Natural killer cell (primary cell): ENCODE results near the gene CHKA. TPM values are rescaled to one million over a fixed set of nuclear protein-coding genes. Genes with fewer than 3 reads are reported as not detected.

ENCODE experiments used
- ATAC-seq, 3 donors: fragments of 150-1000 bp in 2 of 3; fragments of 200-7000 bp in 1 of 3; cut with Tn5 transposase; 1 replicate in 1 of 3; 2 replicates in 2 of 3; pipeline ENCODE4 v1.10.0; 2021; ENCODE audit warnings: mild to moderate bottlenecking in 2 of 3, moderate library complexity in 2 of 3
- DNase-seq, 2 donors: peaks; one replicate each; pipeline versions ENCODE4 v3.0.0 to v3.0.0-alpha.2; 2013 to 2021; ENCODE audit warnings: mixed read lengths in 1 of 2
- H3K27ac ChIP-seq: one replicate; pipeline ENCODE4 v1.5.1; 2013; ENCODE audit warnings: mild to moderate bottlenecking, low read length
- H3K27me3 ChIP-seq: one replicate; pipeline ENCODE4 v1.6.1; 2013; ENCODE audit warnings: low read length; ENCODE audit not compliant: control insufficient read depth, insufficient read depth
- H3K36me3 ChIP-seq: one replicate; pipeline ENCODE4 v1.6.1; 2013; ENCODE audit warnings: low read length; ENCODE audit not compliant: control insufficient read depth, insufficient read depth
- H3K4me1 ChIP-seq: one replicate; pipeline ENCODE4 v1.6.1; 2013; ENCODE audit warnings: low read length; ENCODE audit not compliant: control insufficient read depth, insufficient read depth
- H3K4me3 ChIP-seq: one replicate; pipeline ENCODE4 v1.5.1; 2013; ENCODE audit warnings: low read length
- H3K9me3 ChIP-seq: one replicate; pipeline ENCODE4 v1.6.1; 2013; ENCODE audit warnings: low read length; ENCODE audit not compliant: control insufficient read depth, insufficient read depth
- H3K27ac Mint-ChIP-seq, 2 donors: one replicate each; pipeline ENCODE4 v1.8.0; 2022; ENCODE audit warnings: mild to moderate bottlenecking in 2 of 2, mixed read lengths in 2 of 2, moderate library complexity in 1 of 2
- H3K27me3 Mint-ChIP-seq, 2 donors: one replicate each; pipeline ENCODE4 v1.8.0; 2022; ENCODE audit warnings: low read depth in 2 of 2, mixed read lengths in 2 of 2
- H3K36me3 Mint-ChIP-seq: one replicate; pipeline ENCODE4 v1.8.0; 2022; ENCODE audit warnings: mixed read lengths
- H3K4me1 Mint-ChIP-seq, 2 donors: one replicate each; pipeline ENCODE4 v1.8.0; 2022; ENCODE audit warnings: mixed read lengths in 2 of 2
- H3K4me3 Mint-ChIP-seq: one replicate; pipeline ENCODE4 v1.8.0; 2022; ENCODE audit warnings: mild to moderate bottlenecking, moderate library complexity, mixed read lengths
- H3K9me3 Mint-ChIP-seq, 2 donors: one replicate each; pipeline ENCODE4 v1.8.0; 2022; ENCODE audit warnings: mixed read lengths in 2 of 2
- WGBS: methylation state at CpG from one replicate; pipeline ENCODE4 v1.1.7; 2013; ENCODE audit warnings: missing lambda C conversion rate; ENCODE audit not compliant: insufficient coverage; 5-methylcytosine and 5-hydroxymethylcytosine counted together
- intact Hi-C: fragments of 100-400 bp; cut with micrococcal nuclease; formaldehyde crosslinking; loops from one replicate; pipeline ENCODE4 v1.14.2; 2022
- total RNA-seq, 4 donors: library from RNA; stranded (reverse); fragments of 120-200 nt in 1 of 4; gene quantifications; one replicate each; pipeline versions ENCODE4 v1.2.3 to v1.2.4, GENCODE V29; 2013 to 2022
- TF ChIP-seq, protein P1 (sequence below): fragments of 200-600 bp; IDR thresholded peaks from one replicate; pipeline ENCODE4 v1.8.0; 2022; ENCODE audit warnings: antibody characterized with exemption

CHKA gene
- total RNA-seq, 3 donors from 2014 or later (not counting 1 experiment from before 2014, with no cell fraction given) = 15.8 to 24.6 (median 24.4) TPM

DNA sequence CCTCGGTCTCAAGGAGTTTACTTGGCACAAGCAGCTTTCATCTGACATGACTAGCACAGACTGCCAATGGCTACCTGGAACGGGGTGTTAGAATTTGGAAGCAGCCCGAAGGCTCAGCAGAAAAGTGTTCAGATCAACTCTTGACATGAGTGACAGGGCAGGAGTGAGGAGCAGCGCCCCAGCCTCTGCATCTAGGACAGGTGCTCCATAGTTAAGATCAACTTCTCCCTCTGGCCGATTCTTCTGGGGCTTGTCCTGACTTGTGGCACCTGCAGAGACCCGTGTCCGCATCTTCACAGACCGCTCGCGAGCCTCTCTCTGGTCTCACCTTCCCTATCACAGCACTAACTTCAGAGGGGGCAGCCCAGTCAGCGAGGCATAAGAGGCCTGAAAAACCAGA lies 42.5 kb upstream of the CHKA start:
- no peaks in the 10 kb centered on the region for H3K9me3 Mint-ChIP-seq
- Histone ChIP-seq H3K27ac (no peak overlapping the region), H3K4me3 (no peak overlapping the region), H3K9me3 (no peaks in the 10 kb centered on the region), H3K27me3 (no peaks in the 10 kb centered on the region), H3K36me3 (peaks cover 46% of the 10 kb centered on the region), H3K4me1 (no peaks in the 10 kb centered on the region)
- H3K36me3 Mint-ChIP-seq = peaks cover 14% of the 10 kb centered on the region
- H3K4me1 Mint-ChIP-seq = no peaks in the 10 kb centered on the region
- no peaks in the 10 kb centered on the region for H3K27me3 Mint-ChIP-seq
- ATAC-seq (no peak), DNase-seq (no peak)
- H3K4me3 Mint-ChIP-seq = no peak overlapping the region
- intact Hi-C loops = no loop called here
- no peak overlapping the region for H3K27ac Mint-ChIP-seq
- WGBS = 89% methylated on average over 11 of the region's 11 CpGs
- TF ChIP-seq, protein P1, sequence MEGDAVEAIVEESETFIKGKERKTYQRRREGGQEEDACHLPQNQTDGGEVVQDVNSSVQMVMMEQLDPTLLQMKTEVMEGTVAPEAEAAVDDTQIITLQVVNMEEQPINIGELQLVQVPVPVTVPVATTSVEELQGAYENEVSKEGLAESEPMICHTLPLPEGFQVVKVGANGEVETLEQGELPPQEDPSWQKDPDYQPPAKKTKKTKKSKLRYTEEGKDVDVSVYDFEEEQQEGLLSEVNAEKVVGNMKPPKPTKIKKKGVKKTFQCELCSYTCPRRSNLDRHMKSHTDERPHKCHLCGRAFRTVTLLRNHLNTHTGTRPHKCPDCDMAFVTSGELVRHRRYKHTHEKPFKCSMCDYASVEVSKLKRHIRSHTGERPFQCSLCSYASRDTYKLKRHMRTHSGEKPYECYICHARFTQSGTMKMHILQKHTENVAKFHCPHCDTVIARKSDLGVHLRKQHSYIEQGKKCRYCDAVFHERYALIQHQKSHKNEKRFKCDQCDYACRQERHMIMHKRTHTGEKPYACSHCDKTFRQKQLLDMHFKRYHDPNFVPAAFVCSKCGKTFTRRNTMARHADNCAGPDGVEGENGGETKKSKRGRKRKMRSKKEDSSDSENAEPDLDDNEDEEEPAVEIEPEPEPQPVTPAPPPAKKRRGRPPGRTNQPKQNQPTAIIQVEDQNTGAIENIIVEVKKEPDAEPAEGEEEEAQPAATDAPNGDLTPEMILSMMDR = no peak

DNA sequence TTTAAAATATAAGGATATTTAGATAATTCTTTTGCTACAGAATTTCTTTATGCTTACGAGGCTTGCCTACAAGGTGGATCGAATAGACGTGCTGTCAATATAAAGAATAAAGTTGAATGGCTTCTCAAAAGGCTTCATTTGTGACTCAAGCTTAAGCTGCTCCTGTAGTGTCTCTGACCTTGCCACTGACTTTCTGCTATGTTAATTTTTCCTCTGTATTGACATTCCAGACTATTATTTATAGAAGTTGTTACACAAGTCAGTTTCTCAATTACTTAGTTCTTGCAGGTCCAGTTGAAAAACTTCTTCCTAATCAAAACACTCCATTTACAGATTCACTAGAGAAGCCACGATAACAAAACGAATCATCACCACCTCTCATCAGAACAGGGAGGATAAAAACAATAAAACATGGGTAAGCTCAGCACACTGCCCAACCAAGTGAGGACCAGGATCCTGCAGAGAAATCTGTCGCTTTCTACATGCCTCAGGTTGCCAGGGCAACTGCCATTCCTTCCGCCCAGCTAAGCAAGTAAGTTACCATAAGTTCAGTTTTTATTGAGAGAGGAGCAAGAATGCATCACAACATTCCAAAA lies 39.0 kb upstream of the CHKA start:
- H3K4me1 Mint-ChIP-seq = no peaks in the 10 kb centered on the region
- Histone ChIP-seq H3K27ac (no peak overlapping the region), H3K36me3 (peaks cover 35% of the 10 kb centered on the region), H3K4me1 (no peaks in the 10 kb centered on the region), H3K27me3 (no peaks in the 10 kb centered on the region), H3K4me3 (no peak overlapping the region), H3K9me3 (no peaks in the 10 kb centered on the region)
- H3K27ac Mint-ChIP-seq = no peak overlapping the region
- no peak for ATAC-seq
- intact Hi-C loops = no loop called here
- no peaks in the 10 kb centered on the region for H3K27me3 Mint-ChIP-seq
- TF ChIP-seq, protein P1 = no peak
- 88% methylated on average over 7 of the region's 7 CpGs for WGBS
- H3K36me3 Mint-ChIP-seq = peaks cover 20% of the 10 kb centered on the region
- H3K4me3 Mint-ChIP-seq = no peak overlapping the region
- DNase-seq = no peak
- H3K9me3 Mint-ChIP-seq = no peaks in the 10 kb centered on the region

DNA sequence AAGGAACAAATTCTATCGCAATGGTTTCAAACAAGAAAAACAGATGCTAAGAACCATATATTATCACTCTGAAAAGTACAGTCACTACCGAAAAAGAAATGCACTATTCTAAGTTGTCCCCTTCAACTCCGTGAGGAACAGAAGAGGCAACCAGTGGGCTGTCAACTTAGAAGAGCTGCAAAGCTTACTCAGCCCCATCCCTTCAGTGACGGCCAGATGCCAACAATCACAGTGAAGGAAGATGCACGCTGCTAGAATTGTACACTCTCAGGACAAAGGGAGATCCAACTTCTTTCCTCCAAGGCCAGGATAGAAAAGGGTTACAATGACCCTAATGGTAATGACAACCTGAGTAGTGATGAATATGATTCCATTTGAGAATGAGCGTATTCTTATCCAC lies 38.5 kb upstream of the CHKA start:
- ATAC-seq (no peak), DNase-seq (no peak)
- Histone ChIP-seq H3K27ac (no peak overlapping the region), H3K36me3 (peaks cover 34% of the 10 kb centered on the region), H3K27me3 (no peaks in the 10 kb centered on the region), H3K4me1 (no peaks in the 10 kb centered on the region), H3K9me3 (no peaks in the 10 kb centered on the region), H3K4me3 (no peak overlapping the region)
- H3K27me3 Mint-ChIP-seq = no peaks in the 10 kb centered on the region
- WGBS = over 99% methylated on average over 5 of the region's 6 CpGs
- no peak overlapping the region for H3K4me3 Mint-ChIP-seq
- no peak overlapping the region for H3K27ac Mint-ChIP-seq
- H3K4me1 Mint-ChIP-seq = no peaks in the 10 kb centered on the region
- intact Hi-C loops = no loop called here
- no peaks in the 10 kb centered on the region for H3K9me3 Mint-ChIP-seq
- H3K36me3 Mint-ChIP-seq = peaks cover 20% of the 10 kb centered on the region
- TF ChIP-seq, protein P1 = no peak

DNA sequence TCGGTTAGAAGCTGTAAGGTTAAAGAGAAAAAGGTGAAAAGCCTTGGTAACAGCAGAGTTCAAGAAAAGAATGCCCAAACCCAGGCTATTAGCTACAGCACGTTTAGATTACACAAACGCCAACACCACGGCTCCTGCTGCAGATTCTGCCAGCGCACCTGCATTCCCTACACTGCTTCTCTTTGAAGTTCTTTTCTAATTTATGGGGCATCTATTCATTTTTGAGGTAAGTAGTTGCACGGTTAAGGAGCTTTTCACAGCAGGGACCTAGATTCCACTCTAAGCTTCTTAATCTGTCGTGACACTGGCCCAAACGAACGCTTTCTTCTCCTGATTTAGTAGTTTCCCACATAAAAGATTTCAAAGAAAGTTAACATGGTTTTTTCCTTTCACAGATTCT lies 38.0 kb upstream of the CHKA start:
- TF ChIP-seq, protein P1 = no peak
- H3K27me3 Mint-ChIP-seq = no peaks in the 10 kb centered on the region
- H3K36me3 Mint-ChIP-seq = peaks cover 20% of the 10 kb centered on the region
- WGBS = 96% methylated on average over 9 of the region's 9 CpGs
- DNase-seq (no peak), ATAC-seq (no peak)
- Histone ChIP-seq H3K9me3 (no peaks in the 10 kb centered on the region), H3K27ac (no peak overlapping the region), H3K27me3 (no peaks in the 10 kb centered on the region), H3K4me1 (no peaks in the 10 kb centered on the region), H3K36me3 (peaks cover 30% of the 10 kb centered on the region), H3K4me3 (no peak overlapping the region)
- no peak overlapping the region for H3K27ac Mint-ChIP-seq
- no peak overlapping the region for H3K4me3 Mint-ChIP-seq
- H3K4me1 Mint-ChIP-seq = no peaks in the 10 kb centered on the region
- H3K9me3 Mint-ChIP-seq = no peaks in the 10 kb centered on the region
- intact Hi-C loops = no loop called here
